Measurements from ENCODE around the gene TTC6.

Gene TTC6

GRCh38 chr14:37594238-37594970, 1.0 kb upstream of the TTC6 start:
- Histone ChIP-seq H3K4me3 (ENCODE audit: low read depth in 1 of 2, low read length in 1 of 2) (no peak overlapping the region), H3K36me3 (no peaks in the 10 kb centered on the region), H3K27ac (no peak overlapping the region), H3K9me3 (peaks cover 7% of the 10 kb centered on the region), H3K27me3 (peaks cover 100% of the 10 kb centered on the region), H3K4me1 (ENCODE audit: control insufficient read depth in 1 of 2, insufficient read depth in 1 of 2, low read depth in 1 of 2, low read length in 1 of 2) (peaks cover 0 to 10% of the 10 kb centered on the region in 2 experiments)
- no peak for TF ChIP-seq CTCF (IDR thresholded peaks at IDR 0.05)

DNA sequence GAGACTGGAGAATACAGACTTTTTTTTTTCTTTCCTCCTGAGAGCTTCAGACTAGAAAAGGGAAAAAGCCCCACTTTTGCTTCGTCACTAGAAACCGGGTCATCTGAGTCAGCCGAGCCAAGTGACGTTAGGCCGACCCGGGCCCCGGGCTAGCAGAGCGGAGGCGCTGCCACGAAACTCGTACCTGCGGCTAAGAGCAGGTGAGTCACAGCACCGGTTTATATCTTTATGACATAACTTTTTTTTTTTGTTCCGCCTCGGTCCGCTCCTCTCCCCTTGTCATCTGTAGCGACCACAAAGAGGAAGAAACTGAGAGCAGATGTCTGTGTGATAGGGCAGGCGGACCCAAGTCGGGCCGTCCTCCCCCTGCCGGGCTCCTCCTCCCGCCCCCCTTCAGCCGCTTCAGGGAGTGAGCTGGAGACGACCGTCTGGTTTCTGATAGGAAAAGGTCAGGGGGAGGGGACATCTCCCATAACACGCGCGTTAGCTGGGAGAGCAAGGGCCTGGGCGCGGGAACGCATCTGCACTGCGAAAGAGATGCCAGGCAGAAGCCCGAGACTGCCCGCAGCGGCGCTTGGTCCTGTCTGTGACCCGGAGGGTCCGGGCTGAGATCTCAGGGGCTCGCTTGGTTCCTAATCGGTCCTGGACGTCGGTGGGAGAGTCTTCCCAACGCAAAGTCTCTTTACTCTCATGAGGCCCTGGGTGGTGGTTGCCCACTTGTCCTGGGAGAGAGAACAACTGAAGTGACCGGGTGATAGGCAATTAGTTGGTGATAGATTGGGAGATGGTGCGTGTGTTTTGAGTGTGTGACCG, 586 bp downstream of the TTC6 start:
- peaks cover 7% of the 10 kb centered on the region for H3K9me3 ChIP-seq
- no peak for TF ChIP-seq CTCF (IDR thresholded peaks at IDR 0.05)
- peaks cover 0 to 10% of the 10 kb centered on the region in 2 experiments for H3K4me1 ChIP-seq (ENCODE audit: control insufficient read depth in 1 of 2, insufficient read depth in 1 of 2, low read depth in 1 of 2, low read length in 1 of 2)
- H3K36me3 ChIP-seq: no peaks in the 10 kb centered on the region
- H3K27ac ChIP-seq: no peak overlapping the region
- H3K27me3 ChIP-seq: peaks cover 100% of the 10 kb centered on the region
- peak overlapping the region in 1 of 2 experiments; percentile 2 for H3K4me3 ChIP-seq (ENCODE audit: low read depth in 1 of 2, low read length in 1 of 2)

- Histone ChIP-seq H3K9me3 (peaks cover 7% of the 10 kb centered on the region), H3K27me3 (peaks cover 100% of the 10 kb centered on the region), H3K4me1 (ENCODE audit: control insufficient read depth in 1 of 2, insufficient read depth in 1 of 2, low read depth in 1 of 2, low read length in 1 of 2) (peaks cover 0 to 10% of the 10 kb centered on the region in 2 experiments), H3K27ac (no peak overlapping the region), H3K4me3 (ENCODE audit: low read depth in 1 of 2, low read length in 1 of 2) (no peak overlapping the region), H3K36me3 (no peaks in the 10 kb centered on the region)
- no peak for TF ChIP-seq CTCF (IDR thresholded peaks at IDR 0.05)
Observed at GRCh38 chr14:37596790-37597472, 1.5 kb downstream of the TTC6 start.

GRCh38 chr14:37597538-37597913, 2.1 kb downstream of the TTC6 start:
- H3K4me1 ChIP-seq (ENCODE audit: control insufficient read depth in 1 of 2, insufficient read depth in 1 of 2, low read depth in 1 of 2, low read length in 1 of 2): peaks cover 0 to 10% of the 10 kb centered on the region in 2 experiments
- TF ChIP-seq CTCF (IDR thresholded peaks at IDR 0.05): no peak
- H3K36me3 ChIP-seq: no peaks in the 10 kb centered on the region
- H3K9me3 ChIP-seq: peaks cover 3% of the 10 kb centered on the region
- H3K27me3 ChIP-seq: peaks cover 100% of the 10 kb centered on the region
- H3K4me3 ChIP-seq (ENCODE audit: low read depth in 1 of 2, low read length in 1 of 2): no peak overlapping the region
- H3K27ac ChIP-seq: no peak overlapping the region

DNA sequence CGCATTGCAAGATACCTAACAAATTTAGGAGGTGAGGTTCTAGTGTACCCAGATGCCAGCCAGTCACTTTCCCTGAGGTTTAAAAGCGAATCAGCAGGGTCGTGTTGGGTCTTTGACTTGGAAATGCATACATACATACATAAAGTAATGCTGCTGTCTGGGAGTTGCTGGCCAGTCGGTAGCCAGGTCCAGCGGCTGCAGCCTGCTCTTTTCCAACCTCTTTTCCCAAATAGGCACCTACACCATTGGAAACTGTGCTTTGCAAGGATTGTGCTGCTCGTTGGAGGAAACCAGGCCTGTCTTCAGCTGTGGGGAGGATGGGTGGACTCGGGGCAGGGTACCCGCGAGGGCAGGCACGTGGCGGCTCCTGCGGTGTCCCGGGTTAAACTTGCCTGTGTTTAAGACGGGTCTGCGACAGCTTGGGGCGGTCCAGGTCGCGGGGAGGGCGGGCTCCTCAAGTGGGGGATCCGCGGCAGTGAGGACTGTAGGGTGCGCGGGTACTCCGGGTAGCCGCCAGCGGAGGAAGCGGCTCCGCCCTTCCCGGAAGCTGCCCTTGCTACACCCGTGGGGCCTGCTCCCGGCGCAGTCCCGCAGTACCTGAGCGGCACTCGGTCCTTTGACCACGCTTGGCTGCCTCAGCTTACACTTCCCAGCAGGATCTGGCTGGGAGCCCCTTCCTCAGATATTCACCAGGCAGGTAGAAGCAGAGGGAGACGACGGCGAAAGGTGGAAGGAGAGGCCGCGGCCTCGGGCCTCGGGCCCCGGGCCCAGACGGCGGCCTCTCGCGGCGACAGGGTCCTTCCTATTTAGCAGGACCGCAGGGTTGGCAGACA, 2.7 kb downstream of the TTC6 start:
- H3K4me1 ChIP-seq (ENCODE audit: control insufficient read depth in 1 of 2, insufficient read depth in 1 of 2, low read depth in 1 of 2, low read length in 1 of 2): peaks cover 0 to 10% of the 10 kb centered on the region in 2 experiments
- no peak for TF ChIP-seq CTCF (IDR thresholded peaks at IDR 0.05)
- H3K36me3 ChIP-seq: no peaks in the 10 kb centered on the region
- H3K9me3 ChIP-seq: no peaks in the 10 kb centered on the region
- H3K27ac ChIP-seq: no peak overlapping the region
- H3K27me3 ChIP-seq: peaks cover 100% of the 10 kb centered on the region
- H3K4me3 ChIP-seq (ENCODE audit: low read depth in 1 of 2, low read length in 1 of 2): no peak overlapping the region
